Thyroid gland (tissue), 4 donors: ENCODE data around the gene ANO6.

Experiments
- POLR2A ChIP-seq, 2 donors: fragments of 450-650 bp; IDR thresholded peaks; one replicate each; pipeline ENCODE4 v1.6.1; 2017; ENCODE audit warnings: antibody characterized with exemption in 2 of 2, mild to moderate bottlenecking in 2 of 2, moderate library complexity in 1 of 2
- TF ChIP-seq, protein P1 (sequence below), 6 experiments: fragments of 200-600 bp in 3 of 6; fragments of 450-650 bp in 3 of 6; sonication (generic) in 3 of 6; IDR thresholded peaks; one replicate each; pipeline ENCODE4 v1.5.1; 2016 to 2019; ENCODE audit warnings: antibody characterized with exemption in 6 of 6, mild to moderate bottlenecking in 2 of 6, inconsistent platforms in 1 of 6, moderate library complexity in 1 of 6

DNA sequence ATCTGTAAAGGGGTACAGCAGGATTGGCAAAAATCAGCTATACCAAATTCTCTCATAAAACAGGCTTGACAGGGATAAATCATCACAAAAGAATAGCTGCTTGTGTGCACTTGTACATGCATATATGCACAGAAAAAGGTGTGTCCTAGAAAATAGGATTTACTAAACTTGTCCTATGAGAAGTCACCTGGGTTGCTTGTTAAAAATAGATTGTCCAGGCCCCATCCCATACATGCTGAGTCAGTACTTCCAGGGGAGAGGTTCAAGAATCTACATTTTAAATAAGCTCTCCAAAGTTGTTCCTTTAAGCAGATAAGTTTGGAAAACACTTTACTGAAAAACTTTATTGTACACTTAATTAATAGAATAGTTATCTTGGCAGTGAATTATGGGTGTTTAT, 123.1 kb downstream of the ANO6 start:
- TF ChIP-seq, protein P1, sequence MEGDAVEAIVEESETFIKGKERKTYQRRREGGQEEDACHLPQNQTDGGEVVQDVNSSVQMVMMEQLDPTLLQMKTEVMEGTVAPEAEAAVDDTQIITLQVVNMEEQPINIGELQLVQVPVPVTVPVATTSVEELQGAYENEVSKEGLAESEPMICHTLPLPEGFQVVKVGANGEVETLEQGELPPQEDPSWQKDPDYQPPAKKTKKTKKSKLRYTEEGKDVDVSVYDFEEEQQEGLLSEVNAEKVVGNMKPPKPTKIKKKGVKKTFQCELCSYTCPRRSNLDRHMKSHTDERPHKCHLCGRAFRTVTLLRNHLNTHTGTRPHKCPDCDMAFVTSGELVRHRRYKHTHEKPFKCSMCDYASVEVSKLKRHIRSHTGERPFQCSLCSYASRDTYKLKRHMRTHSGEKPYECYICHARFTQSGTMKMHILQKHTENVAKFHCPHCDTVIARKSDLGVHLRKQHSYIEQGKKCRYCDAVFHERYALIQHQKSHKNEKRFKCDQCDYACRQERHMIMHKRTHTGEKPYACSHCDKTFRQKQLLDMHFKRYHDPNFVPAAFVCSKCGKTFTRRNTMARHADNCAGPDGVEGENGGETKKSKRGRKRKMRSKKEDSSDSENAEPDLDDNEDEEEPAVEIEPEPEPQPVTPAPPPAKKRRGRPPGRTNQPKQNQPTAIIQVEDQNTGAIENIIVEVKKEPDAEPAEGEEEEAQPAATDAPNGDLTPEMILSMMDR (IDR thresholded peaks at IDR 0.05) = no peak
- TF ChIP-seq POLR2A (IDR thresholded peaks at IDR 0.05) = no peak
